DND-41 (cell line): ENCODE measurements around the gene FOXL1.

Source experiments
- ATAC-seq: fragments of 200-7000 bp; cut with Tn5 transposase; 3 replicates; pipeline ENCODE4 v1.9.1; 2021; ENCODE audit warnings: low read depth; ENCODE audit not compliant: insufficient read depth
- DNase-seq: peaks from one replicate; pipeline ENCODE4 v3.0.0-alpha.2; 2020
- H2AFZ ChIP-seq: 2 replicates; pipeline ENCODE4 v1.6.0; 2012; ENCODE audit warnings: low read depth, low read length
- H3K27ac ChIP-seq: 2 replicates; pipeline ENCODE4 v1.5.1; 2012; ENCODE audit warnings: low read length, inconsistent platforms
- H3K27me3 ChIP-seq: fragments of 200-600 bp; sonication (generic); 2 replicates; pipeline ENCODE4 v1.6.0; 2012; ENCODE audit warnings: low read length, mild to moderate bottlenecking, inconsistent platforms; ENCODE audit not compliant: insufficient read depth, poor library complexity
- H3K36me3 ChIP-seq: 2 replicates; pipeline ENCODE4 v1.5.1; 2012; ENCODE audit warnings: low read length, inconsistent platforms; ENCODE audit not compliant: insufficient read depth
- H3K4me1 ChIP-seq: 2 replicates; pipeline ENCODE4 v1.5.1; 2012; ENCODE audit warnings: mild to moderate bottlenecking, low read length; ENCODE audit not compliant: insufficient read depth
- H3K4me2 ChIP-seq: 2 replicates; pipeline ENCODE4 v1.6.0; 2012; ENCODE audit warnings: mild to moderate bottlenecking, moderate library complexity, low read length, inconsistent platforms; ENCODE audit not compliant: insufficient read depth
- H3K4me3 ChIP-seq, 2 experiments: fragments of 200-600 bp in 1 of 2; shearing (Covaris generic) in 1 of 2; 2 replicates each; pipeline ENCODE4 v1.5.1; 2012 to 2016; ENCODE audit warnings: inconsistent platforms in 2 of 2, low read length in 2 of 2, mild to moderate bottlenecking in 2 of 2, low read depth in 1 of 2, moderate library complexity in 1 of 2
- H3K79me2 ChIP-seq: 2 replicates; pipeline ENCODE4 v1.6.0; 2012; ENCODE audit warnings: low read length, inconsistent platforms; ENCODE audit not compliant: insufficient read depth
- H3K9ac ChIP-seq: 2 replicates; pipeline ENCODE4 v1.6.0; 2012; ENCODE audit warnings: low read depth, mild to moderate bottlenecking, inconsistent platforms, low read length, moderate library complexity
- H3K9me3 ChIP-seq: 2 replicates; pipeline ENCODE4 v1.5.1; 2012; ENCODE audit warnings: low read length, moderate library complexity, mild to moderate bottlenecking, inconsistent platforms; ENCODE audit not compliant: insufficient read depth, severe bottlenecking
- H4K20me1 ChIP-seq: 2 replicates; pipeline ENCODE4 v1.6.0; 2012; ENCODE audit warnings: low read length; ENCODE audit not compliant: insufficient read depth
- CTCF ChIP-seq: IDR thresholded peaks from 2 replicates; pipeline ENCODE4 v1.5.1; 2012; ENCODE audit warnings: borderline replicate concordance, low read length, moderate library complexity, mild to moderate bottlenecking; ENCODE audit not compliant: poor library complexity, severe bottlenecking; ENCODE audit errors: extremely low read depth
- EZH2 ChIP-seq: IDR thresholded peaks from 3 replicates; pipeline ENCODE4 v1.6.1; 2012; ENCODE audit warnings: borderline replicate concordance, low read depth, mild to moderate bottlenecking, moderate library complexity, low read length, inconsistent platforms; ENCODE audit not compliant: severe bottlenecking

Gene FOXL1

DNA sequence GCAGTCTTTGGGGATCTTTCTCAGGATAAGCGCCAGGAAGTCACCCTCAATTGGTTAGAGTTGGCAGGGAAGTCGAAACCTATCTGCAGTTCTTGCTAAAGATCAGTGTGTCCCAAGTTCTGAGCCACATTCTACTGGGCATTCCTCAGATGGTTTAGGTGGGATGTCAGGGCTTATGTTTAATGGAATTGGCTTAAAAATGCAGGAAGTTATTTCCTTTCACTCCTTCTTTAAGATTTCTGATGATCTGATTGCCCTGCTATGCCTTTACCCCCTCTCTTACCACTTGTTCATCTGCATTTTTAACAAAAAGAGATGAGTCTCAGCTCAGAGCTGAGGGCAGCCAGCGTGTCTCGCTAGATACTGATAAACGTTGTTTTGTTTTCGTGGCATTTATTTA is 30.8 kb downstream of the FOXL1 start:
- no peak for DNase-seq
- Histone ChIP-seq H3K4me2 (no peak overlapping the region), H3K9ac (no peak overlapping the region), H4K20me1 (no peaks in the 10 kb centered on the region; the same call in 1 of the 2 replicates), H3K27ac (no peak overlapping the region), H3K27me3 (peaks cover 7% of the 10 kb centered on the region), H3K4me3 (no peak overlapping the region), H3K36me3 (no peaks in the 10 kb centered on the region), H3K79me2 (no peaks in the 10 kb centered on the region), H3K4me1 (no peaks in the 10 kb centered on the region), H2AFZ (no peak overlapping the region), H3K9me3 (no peaks in the 10 kb centered on the region)
- ATAC-seq: no peak
- TF ChIP-seq EZH2 (no peak), CTCF (no peak)

DNA sequence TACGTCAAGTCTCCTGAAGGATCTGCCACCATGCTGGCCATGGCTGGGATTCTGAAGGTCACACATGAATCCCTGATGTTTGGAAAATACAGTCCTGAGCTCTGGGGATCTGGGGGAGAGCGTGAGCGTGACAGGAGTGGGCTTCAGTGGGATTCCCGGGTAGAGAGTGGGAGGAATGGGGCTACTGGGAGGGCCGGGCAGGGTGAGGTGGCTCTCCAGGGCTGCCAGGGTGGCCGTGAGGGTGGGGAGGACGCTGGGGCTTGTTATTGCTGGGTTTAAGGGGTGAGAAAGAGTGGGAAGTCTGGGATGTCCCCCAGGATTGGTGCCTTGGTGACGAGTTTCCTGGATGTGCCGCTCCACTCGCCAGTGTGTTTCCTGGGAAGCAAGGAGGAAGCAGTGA is 31.3 kb downstream of the FOXL1 start:
- H3K9ac ChIP-seq: no peak overlapping the region
- H3K4me1 ChIP-seq: no peaks in the 10 kb centered on the region
- DNase-seq (no peak), ATAC-seq (no peak)
- no peaks in the 10 kb centered on the region for H3K9me3 ChIP-seq
- no peaks in the 10 kb centered on the region for H3K36me3 ChIP-seq
- H3K27me3 ChIP-seq: peaks cover 6% of the 10 kb centered on the region
- H3K27ac ChIP-seq: no peak overlapping the region
- no peaks in the 10 kb centered on the region for H3K79me2 ChIP-seq
- H3K4me3 ChIP-seq: no peak overlapping the region
- H2AFZ ChIP-seq: no peak overlapping the region
- no peak overlapping the region for H3K4me2 ChIP-seq
- H4K20me1 ChIP-seq: no peaks in the 10 kb centered on the region; the same call in 1 of the 2 replicates
- TF ChIP-seq EZH2 (no peak), CTCF (no peak)

DNA sequence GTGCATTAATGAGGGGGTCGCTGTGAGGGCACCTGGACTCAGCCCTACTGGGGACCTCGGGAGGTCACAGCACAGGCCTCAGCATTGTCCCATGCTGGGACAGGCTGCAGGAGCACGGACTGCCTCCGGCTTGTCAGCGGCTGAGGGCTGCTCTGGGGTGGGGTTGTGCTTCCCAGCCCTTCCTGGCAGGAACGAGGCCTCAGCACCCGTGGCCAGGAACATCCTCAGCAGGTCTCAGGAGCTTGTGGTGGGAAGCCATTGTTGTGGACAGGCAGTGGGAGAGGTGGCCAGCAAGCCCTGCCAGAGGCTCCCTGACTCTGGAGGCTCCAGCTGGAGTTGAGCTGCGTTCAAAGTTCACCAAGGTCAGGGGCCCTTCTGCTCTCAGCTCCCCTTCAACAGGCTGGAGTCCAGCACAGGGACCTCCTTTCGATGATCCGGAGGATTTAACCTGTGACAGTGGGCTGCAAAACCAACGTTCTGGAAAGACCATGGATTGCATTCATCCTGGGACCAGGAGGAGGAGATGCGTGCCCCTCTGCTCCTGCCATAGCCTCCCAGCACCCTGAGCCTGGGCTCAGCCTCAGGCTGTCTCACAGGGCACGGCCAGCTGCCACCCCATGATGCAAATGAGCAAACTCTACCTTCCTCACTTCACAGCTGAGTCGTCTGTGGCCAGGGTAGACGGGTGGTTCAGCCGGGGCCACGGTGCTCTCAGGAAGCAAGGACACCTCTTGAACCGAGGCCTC is 32.6 kb downstream of the FOXL1 start:
- H2AFZ ChIP-seq: no peak overlapping the region
- H3K4me1 ChIP-seq: no peaks in the 10 kb centered on the region
- no peak overlapping the region for H3K4me3 ChIP-seq
- H3K27ac ChIP-seq: no peak overlapping the region
- H3K36me3 ChIP-seq: no peaks in the 10 kb centered on the region
- H3K27me3 ChIP-seq: peaks cover 4% of the 10 kb centered on the region
- ATAC-seq (no peak), DNase-seq (no peak)
- H4K20me1 ChIP-seq: no peaks in the 10 kb centered on the region; the same call in 1 of the 2 replicates
- no peak overlapping the region for H3K9ac ChIP-seq
- no peak overlapping the region for H3K4me2 ChIP-seq
- no peaks in the 10 kb centered on the region for H3K79me2 ChIP-seq
- H3K9me3 ChIP-seq: no peaks in the 10 kb centered on the region
- no peak for TF ChIP-seq EZH2
- TF ChIP-seq CTCF: no peak

GRCh38 chr16:86611525-86611855 is 33.1 kb downstream of the FOXL1 start:
- H3K27me3 ChIP-seq: peaks cover 3% of the 10 kb centered on the region
- ATAC-seq (no peak), DNase-seq (no peak)
- H2AFZ ChIP-seq: no peak overlapping the region
- H3K9me3 ChIP-seq: no peaks in the 10 kb centered on the region
- H3K4me2 ChIP-seq: no peak overlapping the region
- no peak overlapping the region for H3K9ac ChIP-seq
- no peaks in the 10 kb centered on the region for H3K79me2 ChIP-seq
- H3K27ac ChIP-seq: no peak overlapping the region
- H4K20me1 ChIP-seq: no peaks in the 10 kb centered on the region; the same call in 1 of the 2 replicates
- H3K4me3 ChIP-seq: no peak overlapping the region
- no peaks in the 10 kb centered on the region for H3K4me1 ChIP-seq
- H3K36me3 ChIP-seq: no peaks in the 10 kb centered on the region
- TF ChIP-seq CTCF (no peak), EZH2 (no peak)
